Ovary (tissue), 3 donors: ENCODE measurements around the gene SFMBT2.

Source experiments
- POLR2A ChIP-seq: fragments of 450-650 bp; IDR thresholded peaks from one replicate; pipeline ENCODE4 v1.6.1; 2017; ENCODE audit warnings: antibody characterized with exemption, mild to moderate bottlenecking, moderate library complexity
- TF ChIP-seq, protein P1 (sequence below), 3 donors: fragments of 450-650 bp in 2 of 3; fragments of 200-600 bp in 1 of 3; IDR thresholded peaks; one replicate each; pipeline versions ENCODE4 v1.5.1 to v1.8.0; 2016 to 2022; ENCODE audit warnings: antibody characterized with exemption in 3 of 3, mild to moderate bottlenecking in 1 of 3
- donor health status: DM: no; HTN: no; CAD: no.

DNA sequence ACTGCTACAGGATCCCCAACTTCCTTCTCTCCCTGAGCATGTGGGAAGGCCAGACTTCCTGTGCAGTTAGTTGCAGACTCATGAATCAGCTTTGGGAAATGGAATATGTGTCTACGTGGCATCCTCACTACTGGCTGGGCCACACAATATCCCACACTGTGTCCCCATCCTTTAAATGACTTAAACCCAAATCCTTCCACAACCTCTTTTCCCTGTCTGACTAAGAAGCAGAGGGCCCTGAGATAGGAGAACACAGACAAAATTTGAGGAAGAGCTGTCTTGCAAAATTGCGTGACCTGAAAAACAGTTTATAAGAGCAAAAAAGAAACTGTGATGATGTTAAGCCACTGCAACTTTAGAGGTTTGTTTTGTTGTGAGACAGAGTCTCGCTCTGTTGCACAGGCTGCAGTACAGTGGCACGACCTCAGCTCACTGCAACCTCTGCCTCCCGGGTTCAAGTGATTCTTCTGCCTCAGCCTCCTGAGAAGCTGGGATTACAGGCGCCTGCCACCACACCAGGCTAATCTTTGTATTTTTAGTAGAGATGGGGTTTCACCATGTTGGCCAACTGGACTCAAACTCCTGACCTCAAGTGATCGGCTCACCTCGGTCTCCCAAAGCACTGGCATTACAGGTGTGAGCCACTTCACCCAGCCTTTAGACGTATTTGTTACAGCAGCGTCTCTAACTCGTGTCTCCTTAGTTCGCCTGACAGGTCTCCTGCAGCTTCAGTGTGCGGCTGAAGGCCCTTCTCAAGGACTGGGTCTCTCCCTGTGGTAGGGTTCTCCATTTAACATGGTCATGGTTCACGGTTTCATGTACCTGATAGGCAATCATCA, 46.9 kb upstream of the SFMBT2 start:
- TF ChIP-seq, protein P1, sequence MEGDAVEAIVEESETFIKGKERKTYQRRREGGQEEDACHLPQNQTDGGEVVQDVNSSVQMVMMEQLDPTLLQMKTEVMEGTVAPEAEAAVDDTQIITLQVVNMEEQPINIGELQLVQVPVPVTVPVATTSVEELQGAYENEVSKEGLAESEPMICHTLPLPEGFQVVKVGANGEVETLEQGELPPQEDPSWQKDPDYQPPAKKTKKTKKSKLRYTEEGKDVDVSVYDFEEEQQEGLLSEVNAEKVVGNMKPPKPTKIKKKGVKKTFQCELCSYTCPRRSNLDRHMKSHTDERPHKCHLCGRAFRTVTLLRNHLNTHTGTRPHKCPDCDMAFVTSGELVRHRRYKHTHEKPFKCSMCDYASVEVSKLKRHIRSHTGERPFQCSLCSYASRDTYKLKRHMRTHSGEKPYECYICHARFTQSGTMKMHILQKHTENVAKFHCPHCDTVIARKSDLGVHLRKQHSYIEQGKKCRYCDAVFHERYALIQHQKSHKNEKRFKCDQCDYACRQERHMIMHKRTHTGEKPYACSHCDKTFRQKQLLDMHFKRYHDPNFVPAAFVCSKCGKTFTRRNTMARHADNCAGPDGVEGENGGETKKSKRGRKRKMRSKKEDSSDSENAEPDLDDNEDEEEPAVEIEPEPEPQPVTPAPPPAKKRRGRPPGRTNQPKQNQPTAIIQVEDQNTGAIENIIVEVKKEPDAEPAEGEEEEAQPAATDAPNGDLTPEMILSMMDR (IDR thresholded peaks at IDR 0.05): no peak
- no peak for TF ChIP-seq POLR2A
